Body of pancreas (tissue), 4 donors: Measurements from ENCODE around the gene LRRC7.

ENCODE experiments used
- POLR2A ChIP-seq, 3 donors: fragments of 450-650 bp; IDR thresholded peaks; one replicate each; pipeline ENCODE4 v1.6.1; 2016; ENCODE audit warnings: antibody characterized with exemption in 3 of 3, mild to moderate bottlenecking in 2 of 3
- TF ChIP-seq, protein P1 (sequence below), 7 experiments: fragments of 450-650 bp in 4 of 7; fragments of 200-600 bp in 3 of 7; sonication (generic) in 3 of 7; IDR thresholded peaks; one replicate each; pipeline ENCODE4 v1.5.1; 2016 to 2019; ENCODE audit warnings: antibody characterized with exemption in 7 of 7

DNA sequence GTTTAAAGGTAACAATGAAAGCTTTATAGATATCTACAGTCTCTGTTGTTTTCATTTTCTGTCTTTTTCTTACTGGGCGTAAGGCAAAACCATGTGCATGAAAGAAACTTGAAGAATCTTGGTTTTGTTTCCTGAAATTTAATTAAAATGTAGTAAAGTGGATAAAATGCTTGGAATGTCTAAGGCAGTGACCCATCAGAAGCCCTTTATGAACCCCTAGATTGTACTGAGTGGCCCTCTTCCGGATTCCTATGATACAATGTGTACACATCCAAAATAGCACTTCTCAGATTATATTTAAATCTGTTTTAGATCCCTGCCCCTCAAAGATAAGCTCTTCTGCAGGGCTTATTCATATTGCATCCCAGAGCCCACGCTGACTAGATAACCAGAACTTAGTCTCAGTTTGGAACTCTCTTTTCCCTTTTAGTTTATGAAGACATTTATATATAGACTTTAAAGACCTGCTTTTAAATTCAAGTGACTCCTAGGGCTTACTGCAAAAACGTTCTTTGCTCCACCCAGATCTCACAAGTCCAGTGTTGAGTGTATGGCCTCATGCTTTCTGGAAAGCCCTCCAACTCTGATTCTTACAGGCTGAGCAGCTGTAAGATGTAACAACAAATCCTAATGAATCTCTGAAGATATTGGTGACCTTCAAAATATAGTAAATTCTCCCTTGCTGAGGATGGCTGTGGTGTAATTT, 142.9 kb downstream of the LRRC7 start:
- TF ChIP-seq, protein P1, sequence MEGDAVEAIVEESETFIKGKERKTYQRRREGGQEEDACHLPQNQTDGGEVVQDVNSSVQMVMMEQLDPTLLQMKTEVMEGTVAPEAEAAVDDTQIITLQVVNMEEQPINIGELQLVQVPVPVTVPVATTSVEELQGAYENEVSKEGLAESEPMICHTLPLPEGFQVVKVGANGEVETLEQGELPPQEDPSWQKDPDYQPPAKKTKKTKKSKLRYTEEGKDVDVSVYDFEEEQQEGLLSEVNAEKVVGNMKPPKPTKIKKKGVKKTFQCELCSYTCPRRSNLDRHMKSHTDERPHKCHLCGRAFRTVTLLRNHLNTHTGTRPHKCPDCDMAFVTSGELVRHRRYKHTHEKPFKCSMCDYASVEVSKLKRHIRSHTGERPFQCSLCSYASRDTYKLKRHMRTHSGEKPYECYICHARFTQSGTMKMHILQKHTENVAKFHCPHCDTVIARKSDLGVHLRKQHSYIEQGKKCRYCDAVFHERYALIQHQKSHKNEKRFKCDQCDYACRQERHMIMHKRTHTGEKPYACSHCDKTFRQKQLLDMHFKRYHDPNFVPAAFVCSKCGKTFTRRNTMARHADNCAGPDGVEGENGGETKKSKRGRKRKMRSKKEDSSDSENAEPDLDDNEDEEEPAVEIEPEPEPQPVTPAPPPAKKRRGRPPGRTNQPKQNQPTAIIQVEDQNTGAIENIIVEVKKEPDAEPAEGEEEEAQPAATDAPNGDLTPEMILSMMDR (IDR thresholded peaks at IDR 0.05), result no peak
- TF ChIP-seq POLR2A (IDR thresholded peaks at IDR 0.05), result no peak
